HCT116 (cell line): ENCODE data around the gene GALR2. TPM values are rescaled to one million over a fixed set of nuclear protein-coding genes. Genes with fewer than 3 reads are reported as not detected.

Source experiments
- ATAC-seq: fragments of 200-7000 bp; cut with Tn5 transposase; 2 replicates; pipeline ENCODE4 v1.9.1; 2020; ENCODE audit warnings: mild to moderate bottlenecking, moderate library complexity
- BruUV-seq: library from RNA; stranded (reverse); fragments of 400-500 nt; replicated peaks from 2 replicates; lab custom pipeline; 2021; lab: Mats Ljungman, UMichigan
- CTCF ChIA-PET: fragments of 300-600 bp; sonication (Branson Sonifier 250); formaldehyde crosslinking; loops from one replicate; lab custom pipeline; 2021; ENCODE audit warnings: antibody characterized with exemption; lab: Charles Lee
- POLR2A ChIA-PET: fragments of 300-600, 350-600 bp; sonication (Branson Sonifier 250); formaldehyde crosslinking; loops from one replicate; lab custom pipeline; 2021; ENCODE audit warnings: antibody characterized with exemption; lab: Charles Lee
- RAD21 ChIA-PET, 2 experiments: fragments of 300-600 bp; sonication (Branson Sonifier 250); formaldehyde crosslinking; loops; one replicate each; lab custom pipeline; 2023; ENCODE audit warnings: low total read pairs in 2 of 2; ENCODE audit not compliant: uncharacterized antibody in 2 of 2, unreplicated experiment in 2 of 2, low non-redundant PET in 1 of 2; lab: Charles Lee
- DNase-seq: peaks from one replicate; pipeline ENCODE4 v3.0.0-alpha.2; 2010; ENCODE audit warnings: low read depth, low spot score
- H2AFZ ChIP-seq: fragments of 200-600 bp; shearing (Covaris generic), sonication (generic); 2 replicates; pipeline ENCODE4 v1.6.1; 2017; ENCODE audit warnings: low read depth, mixed run types, mixed read lengths, antibody characterized with exemption, low read length; ENCODE audit not compliant: poor library complexity, severe bottlenecking
- H3K27ac ChIP-seq: 2 replicates; pipeline ENCODE4 v1.5.1; 2012; ENCODE audit warnings: low read depth, low read length
- H3K27me3 ChIP-seq: fragments of 200-600 bp; sonication (generic); 2 replicates; pipeline ENCODE4 v1.6.1; 2016; ENCODE audit warnings: mixed run types, low read length, mixed read lengths; ENCODE audit not compliant: insufficient read depth
- H3K36me3 ChIP-seq, 2 experiments: fragments of 200-500 bp in 1 of 2; fragments of 200-600 bp in 1 of 2; sonication (Bioruptor generic) in 1 of 2; sonication (generic) in 1 of 2; 2 replicates each; pipeline versions ENCODE4 v1.5.1 to v1.6.1; 2014 to 2016; ENCODE audit warnings: low read length in 2 of 2, inconsistent platforms in 1 of 2, mixed read lengths in 1 of 2, mixed run types in 1 of 2; ENCODE audit not compliant: insufficient read depth in 2 of 2, control insufficient read depth in 1 of 2
- H3K4me1 ChIP-seq, 2 experiments: fragments of 200-600 bp in 1 of 2; sonication (generic) in 1 of 2; 2 replicates each; pipeline versions ENCODE4 v1.5.1 to v1.6.1; 2012 to 2017; ENCODE audit warnings: low read length in 2 of 2, inconsistent platforms in 1 of 2, mild to moderate bottlenecking in 1 of 2, mixed read lengths in 1 of 2, mixed run types in 1 of 2, moderate library complexity in 1 of 2; ENCODE audit not compliant: insufficient read depth in 2 of 2, control insufficient read depth in 1 of 2
- H3K4me2 ChIP-seq: fragments of 200-600 bp; sonication (generic); 2 replicates; pipeline ENCODE4 v1.6.1; 2017; ENCODE audit warnings: mixed run types, low read length, mixed read lengths
- H3K4me3 ChIP-seq, 2 experiments: fragments of 200-600 bp in 1 of 2; sonication (generic) in 1 of 2; replicated peaks in 1 of 2; 2 replicates each; pipeline ENCODE4 v1.5.1; 2011 to 2016; ENCODE audit warnings: low read length in 2 of 2, control low read depth in 1 of 2, low read depth in 1 of 2, mild to moderate bottlenecking in 1 of 2, mixed read lengths in 1 of 2, mixed run types in 1 of 2
- H3K79me2 ChIP-seq: fragments of 200-600 bp; sonication (generic); 2 replicates; pipeline ENCODE4 v1.6.1; 2017; ENCODE audit warnings: mild to moderate bottlenecking, mixed run types, low read length, moderate library complexity, mixed read lengths; ENCODE audit not compliant: insufficient read depth
- H3K9ac ChIP-seq: fragments of 200-600 bp; sonication (generic); 2 replicates; pipeline ENCODE4 v1.6.1; 2016; ENCODE audit warnings: low read length, mixed read lengths
- H3K9me2 ChIP-seq: fragments of 200-600 bp; sonication (generic), shearing (Covaris generic); 2 replicates; pipeline ENCODE4 v1.6.1; 2017; ENCODE audit warnings: mixed run types, mild to moderate bottlenecking, moderate library complexity; ENCODE audit not compliant: insufficient read depth
- H3K9me3 ChIP-seq, 2 experiments: fragments of 200-500 bp in 1 of 2; fragments of 200-600 bp in 1 of 2; sonication (Bioruptor generic) in 1 of 2; sonication (generic) in 1 of 2; 2 replicates each; pipeline ENCODE4 v1.6.1; 2014 to 2017; ENCODE audit warnings: low read length in 2 of 2, mixed read lengths in 2 of 2, inconsistent platforms in 1 of 2, low read depth in 1 of 2, mild to moderate bottlenecking in 1 of 2, mixed run types in 1 of 2, moderate library complexity in 1 of 2; ENCODE audit not compliant: control insufficient read depth in 1 of 2, insufficient read depth in 1 of 2
- H4K20me1 ChIP-seq: fragments of 200-600 bp; sonication (generic), shearing (Covaris generic); 2 replicates; pipeline ENCODE4 v1.6.1; 2017; ENCODE audit warnings: mixed run types, mild to moderate bottlenecking, moderate library complexity; ENCODE audit not compliant: insufficient read depth
- CBX3 ChIP-seq: IDR thresholded peaks from 2 replicates; pipeline ENCODE4 v1.6.1; 2012; ENCODE audit warnings: low read depth
- CEBPB ChIP-seq: IDR thresholded peaks from 2 replicates; pipeline ENCODE4 v1.6.1; 2012; ENCODE audit warnings: low read depth
- CTCF ChIP-seq, 3 experiments: fragments of 200-600 bp in 1 of 3; sonication (generic) in 1 of 3; IDR thresholded peaks in 2 of 3; conservative IDR thresholded peaks in 1 of 3; 2 replicates each; pipeline ENCODE4 v1.5.1; 2012 to 2017; ENCODE audit warnings: low read depth in 2 of 3, low read length in 2 of 3, antibody characterized with exemption in 1 of 3, borderline replicate concordance in 1 of 3, control low read depth in 1 of 3, mild to moderate bottlenecking in 1 of 3, mixed read lengths in 1 of 3, mixed run types in 1 of 3, moderate library complexity in 1 of 3; ENCODE audit not compliant: insufficient read depth in 1 of 3
- EZH2phosphoT487 ChIP-seq: fragments of 200-600 bp; IDR thresholded peaks from 2 replicates; pipeline ENCODE4 v1.6.1; 2018; ENCODE audit warnings: antibody characterized with exemption, borderline replicate concordance
- FOSL1 ChIP-seq: IDR thresholded peaks from 2 replicates; pipeline ENCODE4 v1.6.1; 2012; ENCODE audit warnings: low read depth
- JUND ChIP-seq: IDR thresholded peaks from 2 replicates; pipeline ENCODE4 v1.6.1; 2012
- POLR2A ChIP-seq: IDR thresholded peaks from 2 replicates; pipeline ENCODE4 v1.7.0; 2011; ENCODE audit warnings: borderline replicate concordance; ENCODE audit not compliant: insufficient read depth, insufficient read length; ENCODE audit errors: extremely low read depth
- SIN3A ChIP-seq: IDR thresholded peaks from 2 replicates; pipeline ENCODE4 v1.6.1; 2012; ENCODE audit warnings: low read depth
- SP1 ChIP-seq: IDR thresholded peaks from 2 replicates; pipeline ENCODE4 v1.6.1; 2012; ENCODE audit warnings: low read depth
- SRF ChIP-seq: IDR thresholded peaks from 2 replicates; pipeline ENCODE4 v1.6.1; 2012; ENCODE audit warnings: low read depth
- TCF7L2 ChIP-seq: IDR thresholded peaks from 2 replicates; pipeline ENCODE4 v1.7.0; 2011; ENCODE audit warnings: borderline replicate concordance, inconsistent platforms; ENCODE audit not compliant: insufficient read depth, insufficient read length; ENCODE audit errors: extremely low read depth
- YY1 ChIP-seq: IDR thresholded peaks from 2 replicates; pipeline ENCODE4 v1.6.1; 2011; ENCODE audit warnings: low read length, low read depth, moderate library complexity, mild to moderate bottlenecking; ENCODE audit not compliant: insufficient replicate concordance; ENCODE audit errors: extremely low read depth
- ZNF274 ChIP-seq: fragments of 200-500 bp; sonication (Bioruptor generic); IDR thresholded peaks from 2 replicates; pipeline ENCODE4 v1.6.1; 2014; ENCODE audit warnings: mild to moderate bottlenecking, low read depth, low read length, inconsistent platforms
- intact Hi-C: fragments of 100-400 bp; cut with micrococcal nuclease; formaldehyde crosslinking; loops from 2 replicates; pipeline ENCODE4 v1.10.0; 2022
- total RNA-seq: library from RNA; stranded (reverse); gene quantifications from one replicate; pipeline ENCODE4 v1.2.1, GENCODE V29; 2021; ENCODE audit not compliant: unreplicated experiment
- TF ChIP-seq, protein P1 (sequence below): IDR thresholded peaks from 2 replicates; pipeline ENCODE4 v1.6.1; 2011; ENCODE audit warnings: mild to moderate bottlenecking, low read length, moderate library complexity; ENCODE audit not compliant: insufficient replicate concordance; ENCODE audit errors: extremely low read depth

The GALR2 gene
- total RNA-seq, 1 experiment from 2014 or later: 0.27 TPM

DNA sequence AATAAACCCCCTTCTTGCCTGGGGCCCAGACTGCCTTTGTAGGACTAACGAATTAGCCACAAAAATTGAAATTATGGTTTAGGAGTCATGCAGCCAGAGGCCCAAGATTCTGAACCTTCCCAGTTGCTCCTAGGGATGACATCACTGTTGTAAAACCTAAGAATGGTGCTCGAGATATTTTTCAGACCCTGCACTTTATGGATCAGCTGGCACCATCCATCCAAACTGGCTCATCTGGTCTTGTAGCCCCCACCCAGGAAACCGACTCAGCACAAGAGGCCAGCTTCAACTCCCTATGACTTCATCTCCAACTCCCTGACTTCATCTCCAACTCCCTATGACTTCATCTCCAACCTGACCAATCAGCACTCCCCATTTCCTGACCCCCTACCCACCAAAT lies 36.5 kb upstream of the GALR2 start:
- Histone ChIP-seq H3K36me3 (peaks cover 37 to 41% of the 10 kb centered on the region in 2 experiments), H3K4me3 (no peak overlapping the region), H3K27ac (no peak overlapping the region), H4K20me1 (no peaks in the 10 kb centered on the region), H3K9me3 (no peaks in the 10 kb centered on the region), H3K4me1 (no peaks in the 10 kb centered on the region), H3K9ac (no peak overlapping the region), H3K9me2 (no peaks in the 10 kb centered on the region), H3K79me2 (no peaks in the 10 kb centered on the region), H3K27me3 (no peaks in the 10 kb centered on the region), H2AFZ (no peak overlapping the region), H3K4me2 (no peak overlapping the region)
- BruUV-seq: no TSS peak
- ChIA-PET POLR2A (no interaction called here), CTCF (no interaction called here), RAD21 (no interaction called here)
- ATAC-seq (no peak), DNase-seq (no peak)
- TF ChIP-seq SIN3A (0 out of 2 replicates have a peak, but pooled peaks have one; percentile 21), CBX3 (no peak), POLR2A (no peak), SP1 (no peak), FOSL1 (no peak), EZH2phosphoT487 (no peak)
- intact Hi-C loops: no loop called here

GRCh38 chr17:76039121-76039520 lies 35.5 kb upstream of the GALR2 start:
- no peaks in the 10 kb centered on the region for H3K79me2 ChIP-seq
- intact Hi-C loops: no loop called here
- no peak overlapping the region for H3K4me2 ChIP-seq
- ATAC-seq: no peak
- ChIA-PET POLR2A (interaction anchor here (0.5 kb wide), 1 partner anchor 184 kb away, joined by 5 read pairs; the partner anchor contains the start of gene WBP2), RAD21 (no interaction called here), CTCF (no interaction called here)
- no peak for DNase-seq
- no peaks in the 10 kb centered on the region for H3K9me2 ChIP-seq
- H3K4me3 ChIP-seq: no peak overlapping the region
- H3K36me3 ChIP-seq: peaks cover 48 to 51% of the 10 kb centered on the region in 2 experiments
- H3K27ac ChIP-seq: no peak overlapping the region
- H3K4me1 ChIP-seq: no peaks in the 10 kb centered on the region
- no peaks in the 10 kb centered on the region for H4K20me1 ChIP-seq
- H3K9me3 ChIP-seq: no peaks in the 10 kb centered on the region
- TSS peak; percentile 65 for BruUV-seq
- no peaks in the 10 kb centered on the region for H3K27me3 ChIP-seq
- H3K9ac ChIP-seq: no peak overlapping the region
- H2AFZ ChIP-seq: no peak overlapping the region
- TF ChIP-seq CBX3: no peak
- TF ChIP-seq EZH2phosphoT487: no peak
- no peak for TF ChIP-seq YY1
- no peak for TF ChIP-seq CEBPB
- no peak for TF ChIP-seq CTCF (IDR thresholded peaks at IDR 0.05 in 2 of 3, conservative IDR thresholded peaks at IDR 0.05 in 1 of 3; ENCODE audit: borderline replicate concordance in 1 of 3, insufficient read depth in 1 of 3, low read depth in 2 of 3, low read length in 2 of 3)
- TF ChIP-seq POLR2A: no peak
- TF ChIP-seq TCF7L2: no peak
- no peak for TF ChIP-seq JUND
- TF ChIP-seq, protein P1, sequence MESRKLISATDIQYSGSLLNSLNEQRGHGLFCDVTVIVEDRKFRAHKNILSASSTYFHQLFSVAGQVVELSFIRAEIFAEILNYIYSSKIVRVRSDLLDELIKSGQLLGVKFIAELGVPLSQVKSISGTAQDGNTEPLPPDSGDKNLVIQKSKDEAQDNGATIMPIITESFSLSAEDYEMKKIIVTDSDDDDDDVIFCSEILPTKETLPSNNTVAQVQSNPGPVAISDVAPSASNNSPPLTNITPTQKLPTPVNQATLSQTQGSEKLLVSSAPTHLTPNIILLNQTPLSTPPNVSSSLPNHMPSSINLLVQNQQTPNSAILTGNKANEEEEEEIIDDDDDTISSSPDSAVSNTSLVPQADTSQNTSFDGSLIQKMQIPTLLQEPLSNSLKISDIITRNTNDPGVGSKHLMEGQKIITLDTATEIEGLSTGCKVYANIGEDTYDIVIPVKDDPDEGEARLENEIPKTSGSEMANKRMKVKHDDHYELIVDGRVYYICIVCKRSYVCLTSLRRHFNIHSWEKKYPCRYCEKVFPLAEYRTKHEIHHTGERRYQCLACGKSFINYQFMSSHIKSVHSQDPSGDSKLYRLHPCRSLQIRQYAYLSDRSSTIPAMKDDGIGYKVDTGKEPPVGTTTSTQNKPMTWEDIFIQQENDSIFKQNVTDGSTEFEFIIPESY: no peak
- TF ChIP-seq SRF: no peak
- TF ChIP-seq ZNF274: no peak
